WI38 (cell line): ENCODE measurements around the gene STIMATE.

Experiments used
- H3K4me3 ChIP-seq: 2 replicates; pipeline ENCODE4 v1.5.1; 2011; ENCODE audit warnings: low read depth, mild to moderate bottlenecking, control low read depth, low read length
- TF ChIP-seq, protein P1 (sequence below): IDR thresholded peaks from 2 replicates; pipeline ENCODE4 v1.5.1; 2012; ENCODE audit warnings: low read depth, mild to moderate bottlenecking, control low read depth, low read length

STIMATE gene

DNA sequence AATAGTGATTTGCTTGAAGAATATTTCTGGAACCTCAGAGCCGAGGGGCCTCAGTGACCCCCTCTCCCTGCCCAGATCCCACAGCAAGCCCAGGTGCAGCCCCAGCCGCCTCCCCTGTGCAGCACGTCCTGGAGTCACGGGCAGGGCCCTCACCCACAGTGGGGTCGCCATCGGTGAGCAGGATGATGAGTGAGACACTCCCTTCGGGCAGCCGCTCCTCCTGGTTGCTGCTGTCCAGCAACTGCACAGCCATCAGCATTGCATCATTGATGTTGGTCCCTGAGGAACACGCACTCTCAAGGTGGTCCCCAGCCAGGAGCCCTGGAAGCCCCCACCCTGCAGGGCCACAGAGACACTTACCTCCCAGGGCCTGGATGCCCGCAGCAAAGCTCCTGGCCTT, 73.3 kb downstream of the STIMATE start:
- no peak overlapping the region for H3K4me3 ChIP-seq
- TF ChIP-seq, protein P1, sequence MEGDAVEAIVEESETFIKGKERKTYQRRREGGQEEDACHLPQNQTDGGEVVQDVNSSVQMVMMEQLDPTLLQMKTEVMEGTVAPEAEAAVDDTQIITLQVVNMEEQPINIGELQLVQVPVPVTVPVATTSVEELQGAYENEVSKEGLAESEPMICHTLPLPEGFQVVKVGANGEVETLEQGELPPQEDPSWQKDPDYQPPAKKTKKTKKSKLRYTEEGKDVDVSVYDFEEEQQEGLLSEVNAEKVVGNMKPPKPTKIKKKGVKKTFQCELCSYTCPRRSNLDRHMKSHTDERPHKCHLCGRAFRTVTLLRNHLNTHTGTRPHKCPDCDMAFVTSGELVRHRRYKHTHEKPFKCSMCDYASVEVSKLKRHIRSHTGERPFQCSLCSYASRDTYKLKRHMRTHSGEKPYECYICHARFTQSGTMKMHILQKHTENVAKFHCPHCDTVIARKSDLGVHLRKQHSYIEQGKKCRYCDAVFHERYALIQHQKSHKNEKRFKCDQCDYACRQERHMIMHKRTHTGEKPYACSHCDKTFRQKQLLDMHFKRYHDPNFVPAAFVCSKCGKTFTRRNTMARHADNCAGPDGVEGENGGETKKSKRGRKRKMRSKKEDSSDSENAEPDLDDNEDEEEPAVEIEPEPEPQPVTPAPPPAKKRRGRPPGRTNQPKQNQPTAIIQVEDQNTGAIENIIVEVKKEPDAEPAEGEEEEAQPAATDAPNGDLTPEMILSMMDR = no peak

DNA sequence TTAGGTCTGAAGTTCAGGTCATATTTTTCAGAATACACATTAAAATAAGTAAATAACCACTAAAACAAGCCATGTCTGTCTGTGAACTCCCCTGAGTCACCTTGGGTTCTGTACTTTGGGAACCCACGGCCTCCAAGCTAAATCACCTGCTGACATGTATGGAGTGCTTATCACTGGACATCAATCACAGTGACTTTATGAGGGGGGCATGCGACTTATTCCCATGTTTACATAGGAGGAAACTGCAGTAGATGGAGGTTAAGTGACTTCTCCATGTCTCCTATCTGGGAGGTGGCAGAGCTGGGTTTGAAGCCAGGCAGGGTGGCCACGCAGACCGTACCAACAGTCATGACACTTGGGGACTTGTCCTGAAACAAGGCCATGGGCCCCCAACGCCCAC, 75.0 kb downstream of the STIMATE start:
- TF ChIP-seq, protein P1 = no peak
- H3K4me3 ChIP-seq = no peak overlapping the region

DNA sequence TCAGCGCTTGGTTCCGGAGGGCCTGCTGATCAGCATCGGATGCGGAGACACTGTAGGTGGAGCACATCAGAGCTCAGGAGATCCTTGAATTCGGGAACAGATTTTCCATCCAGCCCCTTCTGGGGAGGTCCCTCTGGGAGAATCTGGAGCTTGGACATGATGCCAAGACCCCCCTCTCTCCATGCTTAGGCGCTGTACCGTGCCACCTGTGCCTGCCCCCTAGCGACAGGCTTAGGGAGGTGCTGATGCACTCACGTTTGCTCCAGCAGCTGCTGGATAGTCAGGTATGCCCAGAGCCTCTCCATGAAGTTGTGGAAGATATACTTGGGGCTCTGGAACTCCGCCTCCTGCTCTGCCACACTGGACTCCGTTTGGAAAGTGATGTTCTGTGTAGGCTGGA, 76.6 kb downstream of the STIMATE start:
- no peak overlapping the region for H3K4me3 ChIP-seq
- TF ChIP-seq, protein P1 = peak; percentile 71

DNA sequence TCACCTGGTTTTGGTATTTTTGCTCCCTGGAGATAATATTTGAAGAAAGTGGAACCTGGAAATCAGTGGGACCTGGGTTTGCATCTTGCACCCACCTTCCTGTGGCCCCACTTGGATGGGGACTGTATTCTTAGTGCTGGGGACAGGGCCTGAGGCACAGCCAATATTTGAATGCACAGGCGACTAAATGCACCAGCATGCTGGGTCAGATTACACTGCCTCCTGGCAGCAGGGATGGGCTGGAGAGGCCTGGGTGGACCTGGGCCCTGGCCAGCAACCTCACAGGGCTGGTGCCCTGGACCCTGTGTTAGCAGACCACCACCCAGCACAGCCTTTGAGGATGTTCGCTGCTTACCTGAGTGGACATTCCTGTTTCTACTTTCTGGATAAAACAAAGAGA, 77.4 kb downstream of the STIMATE start:
- TF ChIP-seq, protein P1 = no peak
- H3K4me3 ChIP-seq = no peak overlapping the region

DNA sequence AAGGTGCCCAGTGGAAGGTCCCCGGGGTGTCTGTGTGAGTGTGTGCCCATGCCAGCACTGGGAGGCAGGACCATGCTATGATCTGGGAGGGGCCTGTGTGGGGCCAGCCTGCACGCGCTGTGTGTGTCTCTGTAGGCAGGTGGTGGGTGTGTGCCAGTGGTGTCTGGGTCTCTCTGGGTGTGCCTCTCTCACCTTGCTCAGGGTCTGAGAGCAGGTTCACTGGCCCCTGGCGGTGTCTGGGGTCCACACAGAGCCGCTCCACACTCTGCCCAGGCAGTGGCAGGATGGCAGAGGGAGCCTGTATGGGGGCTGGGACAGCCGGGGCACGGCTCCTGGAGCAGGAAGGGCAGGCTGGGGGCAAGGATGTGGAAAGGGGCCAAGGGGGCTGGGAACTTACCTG, 79.5 kb downstream of the STIMATE start:
- no peak overlapping the region for H3K4me3 ChIP-seq
- TF ChIP-seq, protein P1 = no peak

DNA sequence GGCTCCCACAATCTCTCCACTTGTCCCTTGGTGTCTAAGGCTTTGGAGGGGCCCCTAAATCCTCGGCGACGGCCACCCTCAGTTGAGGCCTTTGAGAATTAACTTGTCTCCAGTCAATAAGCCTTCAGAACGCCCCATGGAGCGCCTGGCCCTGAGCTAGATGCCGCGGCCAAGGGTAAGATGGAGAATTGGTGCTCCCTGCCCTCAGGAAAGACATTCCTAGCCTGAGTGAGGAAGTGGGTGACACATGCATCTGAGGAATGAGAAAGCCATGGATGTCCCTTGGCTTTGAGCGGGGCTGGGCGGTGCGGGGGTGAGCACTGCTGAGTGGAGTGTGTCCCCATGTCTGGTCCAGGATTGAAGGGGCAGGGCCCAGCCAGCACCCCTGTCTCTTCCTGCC, 80.1 kb downstream of the STIMATE start:
- H3K4me3 ChIP-seq = no peak overlapping the region
- TF ChIP-seq, protein P1 = no peak

DNA sequence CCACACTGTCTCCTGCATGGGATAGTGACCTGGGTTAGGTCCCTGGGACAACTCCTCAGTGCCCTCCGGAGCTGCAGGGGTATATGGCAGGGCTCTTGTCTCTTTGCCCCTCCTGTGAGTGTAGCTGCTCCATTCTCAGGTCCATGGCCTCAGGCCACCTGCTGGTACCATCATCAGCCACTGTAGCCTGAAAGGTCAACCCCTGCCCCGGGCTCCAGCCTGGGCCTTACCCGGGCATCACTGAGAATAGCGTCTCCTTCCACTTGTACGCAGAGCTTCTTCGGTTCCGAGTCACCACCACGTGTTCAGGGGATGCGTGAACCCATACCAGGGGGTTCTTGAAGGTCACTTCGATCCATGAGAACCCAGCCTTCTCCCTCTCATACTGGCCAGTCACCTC, 80.7 kb downstream of the STIMATE start:
- TF ChIP-seq, protein P1 = no peak
- H3K4me3 ChIP-seq = no peak overlapping the region

DNA sequence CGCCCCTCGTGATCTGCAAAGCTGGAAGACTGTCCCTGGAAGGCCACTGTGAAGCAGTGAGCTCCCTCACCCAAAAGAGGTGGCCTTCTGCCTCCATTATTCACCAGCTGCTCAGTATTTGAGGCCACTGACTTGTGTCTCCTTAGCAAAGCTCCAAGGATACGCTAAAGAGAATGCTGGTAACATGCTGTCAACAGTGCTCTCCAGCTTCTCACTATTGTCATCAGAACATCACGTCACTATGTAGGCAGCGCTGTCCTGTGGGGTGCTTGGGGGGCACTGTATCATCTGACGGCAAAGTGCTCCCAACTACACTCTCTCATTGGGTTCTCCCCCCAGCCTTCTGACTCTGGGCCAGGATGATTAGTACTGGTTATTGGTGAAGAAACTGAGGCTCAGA, 81.1 kb downstream of the STIMATE start:
- H3K4me3 ChIP-seq = no peak overlapping the region
- TF ChIP-seq, protein P1 = no peak
